K562 (cell line): Measurements from ENCODE around the gene DPEP3. TPM values are rescaled to one million over a fixed set of nuclear protein-coding genes. Genes with fewer than 3 reads are reported as not detected.

Experiments used
- CAMTA2 ChIP-seq: fragments of 250-450 bp; sonication (Bioruptor Pico); conservative IDR thresholded peaks from 2 replicates; pipeline ENCODE4 v1.5.1; 2022
- CEBPZ ChIP-seq: fragments of 150-350 bp; IDR thresholded peaks from 2 replicates; pipeline ENCODE4 v1.6.1; 2014; ENCODE audit warnings: low read depth, mild to moderate bottlenecking, low read length, borderline replicate concordance
- EWSR1 ChIP-seq: fragments of 450-650 bp; IDR thresholded peaks from 2 replicates; pipeline ENCODE4 v1.6.1; 2018; ENCODE audit warnings: borderline replicate concordance, mild to moderate bottlenecking, low read depth, moderate library complexity; ENCODE audit not compliant: partially characterized antibody
- GTF2E2 ChIP-seq: fragments of 200-800 bp; sonication (Bioruptor generic); IDR thresholded peaks from 2 replicates; pipeline ENCODE4 v1.6.1; 2016; ENCODE audit warnings: missing genetic modification characterization, missing compliant biosample characterization
- HMG20B ChIP-seq: fragments of 250-450 bp; sonication (Bioruptor Pico); IDR thresholded peaks from 2 replicates; pipeline ENCODE4 v1.5.0; 2021; ENCODE audit warnings: mild to moderate bottlenecking
- HOXB6 ChIP-seq: fragments of 250-450 bp; sonication (Bioruptor Pico); IDR thresholded peaks from 2 replicates; pipeline ENCODE4 v1.5.1; 2022; ENCODE audit warnings: mild to moderate bottlenecking, borderline replicate concordance
- KDM4B ChIP-seq, 2 experiments: fragments of 450-650 bp in 1 of 2; sonication (generic) in 1 of 2; IDR thresholded peaks; 2 replicates each; pipeline ENCODE4 v1.6.1; 2016 to 2017; ENCODE audit warnings: borderline replicate concordance in 2 of 2, antibody characterized with exemption in 1 of 2, low read depth in 1 of 2, mild to moderate bottlenecking in 1 of 2
- MAFF ChIP-seq: IDR thresholded peaks from 2 replicates; pipeline ENCODE4 v1.6.1; 2012; ENCODE audit warnings: low read length, improper control_type of control experiment
- MLLT1 ChIP-seq, 2 experiments: fragments of 450-650 bp; IDR thresholded peaks; 2 replicates each; pipeline ENCODE4 v1.6.1; 2016
- NFIC ChIP-seq: fragments of 450-650 bp; IDR thresholded peaks from 2 replicates; pipeline ENCODE4 v1.6.1; 2017; ENCODE audit warnings: mild to moderate bottlenecking, inconsistent platforms
- NONO ChIP-seq, 2 experiments: fragments of 200-400 bp in 1 of 2; fragments of 450-650 bp in 1 of 2; formaldehyde crosslinking in 1 of 2; IDR thresholded peaks; 2 replicates each; pipeline ENCODE4 v1.6.1; 2017; ENCODE audit warnings: low read depth in 2 of 2, mild to moderate bottlenecking in 2 of 2, moderate library complexity in 2 of 2, low read length in 1 of 2
- PHF8 ChIP-seq: fragments of 200-600 bp; sonication (generic); IDR thresholded peaks from 2 replicates; pipeline ENCODE4 v1.6.1; 2012; ENCODE audit warnings: mixed run types, mild to moderate bottlenecking, inconsistent platforms, low read length, moderate library complexity, borderline replicate concordance
- RCOR1 ChIP-seq, 2 experiments: IDR thresholded peaks; 2 replicates each; pipeline ENCODE4 v1.6.1; 2012; ENCODE audit warnings: low read depth in 2 of 2, low read length in 2 of 2, borderline replicate concordance in 1 of 2, improper control_type of control experiment in 1 of 2
- SIX5 ChIP-seq, 2 experiments: IDR thresholded peaks; 2 replicates each; pipeline ENCODE4 v1.6.1; 2011; ENCODE audit warnings: low read length in 2 of 2, borderline replicate concordance in 1 of 2, low read depth in 1 of 2, mild to moderate bottlenecking in 1 of 2, moderate library complexity in 1 of 2; ENCODE audit not compliant: insufficient read depth in 1 of 2
- TEAD4 ChIP-seq, 2 experiments: sonication (generic) in 1 of 2; formaldehyde crosslinking in 1 of 2; IDR thresholded peaks; 2 replicates each; pipeline versions ENCODE4 v1.6.1 to v1.8.0; 2012 to 2022; ENCODE audit warnings: borderline replicate concordance in 1 of 2, inconsistent platforms in 1 of 2, low read length in 1 of 2, mild to moderate bottlenecking in 1 of 2, missing genetic modification reagents in 1 of 2
- YY1 ChIP-seq, 3 experiments: IDR thresholded peaks; 2 replicates each; pipeline ENCODE4 v1.6.1; 2011; ENCODE audit warnings: low read length in 2 of 3, mild to moderate bottlenecking in 2 of 3, moderate library complexity in 2 of 3, borderline replicate concordance in 1 of 3, control low read depth in 1 of 3, low read depth in 1 of 3; ENCODE audit not compliant: insufficient read depth in 3 of 3, insufficient replicate concordance in 2 of 3, control insufficient read depth in 1 of 3, insufficient read length in 1 of 3; ENCODE audit errors: extremely low read depth in 1 of 3
- ZNF133 ChIP-seq: fragments of 250-450 bp; sonication (Bioruptor Pico); IDR thresholded peaks from 2 replicates; pipeline ENCODE4 v1.4.0; 2020; ENCODE audit warnings: mild to moderate bottlenecking
- ZNF23 ChIP-seq: fragments of 250-450 bp; sonication (Bioruptor Pico); IDR thresholded peaks from 2 replicates; pipeline ENCODE4 v1.4.0; 2020; ENCODE audit warnings: mild to moderate bottlenecking
- polyA plus RNA-seq, 8 experiments: library from polyadenylated mRNA; depleted of rRNA in 4 of 8; stranded (reverse) in 5 of 8; unstranded in 3 of 8; fragments of >200 nt; fragmentation: Nextera tagmentation in 2 of 8; fragmentation: Illumina TruSeq in 1 of 8; extraction: Ambion mirVana in 2 of 8; extraction: Trizol in 1 of 8; gene quantifications; 2 replicates each; pipeline versions ENCODE4 v1.2.1 to v1.2.3, GENCODE V29; 2011 to 2014; ENCODE audit warnings: inconsistent platforms in 1 of 8, missing spikeins in 1 of 8
- total RNA-seq, 7 experiments: library from RNA; depleted of rRNA in 6 of 7; stranded (reverse); fragments of >200 nt in 6 of 7; fragmentation: Illumina TruSeq in 2 of 7; extraction: Trizol in 2 of 7; gene quantifications; 2 replicates each; pipeline versions ENCODE4 v1.2.1 to v1.2.3, GENCODE V29; 2011 to 2021; ENCODE audit warnings: low replicate concordance in 1 of 7
- TF ChIP-seq, protein P1 (sequence below): fragments of 450-650 bp; IDR thresholded peaks from 2 replicates; pipeline ENCODE4 v1.6.1; 2017; ENCODE audit warnings: mild to moderate bottlenecking, moderate library complexity

DPEP3 gene
- total and polyA plus RNA-seq, 9 of the 15 experiments (the other 6 are each of a cell fraction or from before 2014, with no cell fraction given): not detected

GRCh38 chr16:67993207-67994039 lies 13.1 kb upstream of the DPEP3 start (continued):
- TF ChIP-seq TEAD4 (IDR thresholded peaks at IDR 0.05; ENCODE audit: low read length): no peak
- TF ChIP-seq TEAD4 (CRISPR knock-in tag; IDR thresholded peaks at IDR 0.05; ENCODE audit: borderline replicate concordance): no peak
- no peak for TF ChIP-seq KDM4B (IDR thresholded peaks at IDR 0.05; ENCODE audit: borderline replicate concordance in 2 of 2, low read depth in 1 of 2)
- TF ChIP-seq ZNF23: no peak
- TF ChIP-seq NONO (IDR thresholded peaks at IDR 0.05; ENCODE audit: low read depth in 2 of 2, low read length in 1 of 2): peak in 1 of 2 experiments; percentile 86; a peak in 2 of 4 replicates
- no peak for TF ChIP-seq ZNF133
- TF ChIP-seq, protein P1, sequence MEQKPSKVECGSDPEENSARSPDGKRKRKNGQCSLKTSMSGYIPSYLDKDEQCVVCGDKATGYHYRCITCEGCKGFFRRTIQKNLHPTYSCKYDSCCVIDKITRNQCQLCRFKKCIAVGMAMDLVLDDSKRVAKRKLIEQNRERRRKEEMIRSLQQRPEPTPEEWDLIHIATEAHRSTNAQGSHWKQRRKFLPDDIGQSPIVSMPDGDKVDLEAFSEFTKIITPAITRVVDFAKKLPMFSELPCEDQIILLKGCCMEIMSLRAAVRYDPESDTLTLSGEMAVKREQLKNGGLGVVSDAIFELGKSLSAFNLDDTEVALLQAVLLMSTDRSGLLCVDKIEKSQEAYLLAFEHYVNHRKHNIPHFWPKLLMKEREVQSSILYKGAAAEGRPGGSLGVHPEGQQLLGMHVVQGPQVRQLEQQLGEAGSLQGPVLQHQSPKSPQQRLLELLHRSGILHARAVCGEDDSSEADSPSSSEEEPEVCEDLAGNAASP: no peak
- no peak for TF ChIP-seq CEBPZ
- no peak for TF ChIP-seq HMG20B
- TF ChIP-seq PHF8: peak; percentile 73; the same call in 1 of the 2 replicates
- TF ChIP-seq SIX5 (IDR thresholded peaks at IDR 0.05; ENCODE audit: borderline replicate concordance in 1 of 2, insufficient read depth in 1 of 2, low read depth in 1 of 2, low read length in 2 of 2): 0 out of 4 replicates have a peak, but pooled peaks of 1 of the 2 experiments have one; percentile 3
- peak in 2 of 3 experiments; percentile 40 to 68 for TF ChIP-seq YY1 (IDR thresholded peaks at IDR 0.05; ENCODE audit: borderline replicate concordance in 1 of 3, control insufficient read depth in 1 of 3, extremely low read depth in 1 of 3, insufficient read depth in 3 of 3, insufficient read length in 1 of 3, insufficient replicate concordance in 2 of 3, low read depth in 1 of 3, low read length in 2 of 3)
- TF ChIP-seq GTF2E2: no peak
- TF ChIP-seq EWSR1: no peak
- TF ChIP-seq NFIC: peak; percentile 37; the same call in 1 of the 2 replicates
- TF ChIP-seq CAMTA2 (CRISPR knock-in tag): no peak
- no peak for TF ChIP-seq HOXB6 (CRISPR knock-in tag)
- TF ChIP-seq RCOR1 (IDR thresholded peaks at IDR 0.05; ENCODE audit: borderline replicate concordance in 1 of 2, low read depth in 2 of 2, low read length in 2 of 2): peak in 1 of 2 experiments; percentile 63; a peak in 1 of 4 replicates
- peak; percentile 19 to 64; a peak in 1 of 4 replicates for TF ChIP-seq MLLT1 (IDR thresholded peaks at IDR 0.05)
- no peak for TF ChIP-seq MAFF
